ENCODE results near the gene SFRP5.

DNA sequence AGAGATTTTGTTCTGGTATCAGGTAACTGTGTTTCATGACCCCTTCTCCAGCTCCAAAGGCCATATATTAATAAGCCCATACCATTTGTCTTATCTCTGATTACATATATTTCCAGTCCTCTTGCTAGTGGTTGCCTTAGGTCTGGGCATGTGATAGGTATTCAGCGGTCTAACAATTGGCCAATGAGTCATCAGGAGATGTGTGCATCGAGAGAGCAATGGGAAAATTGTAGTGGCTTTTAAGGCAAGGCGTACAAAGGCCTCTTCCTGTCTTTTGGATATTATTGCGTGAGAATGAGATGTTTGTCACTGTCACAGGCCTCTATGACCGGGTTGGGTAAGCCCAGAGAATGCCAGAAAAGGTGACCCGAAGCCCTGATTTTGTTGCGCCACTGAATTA, 38.6 kb upstream of the SFRP5 start:
- TF ChIP-seq ZSCAN21 (CRISPR knock-in tag; IDR thresholded peaks at IDR 0.05; ENCODE audit: borderline replicate concordance) (no peak), ZKSCAN5 (CRISPR knock-in tag; IDR thresholded peaks at IDR 0.05) (no peak), THAP8 (CRISPR knock-in tag; IDR thresholded peaks at IDR 0.05; ENCODE audit: borderline replicate concordance) (no peak), ZNF747 (CRISPR knock-in tag; IDR thresholded peaks at IDR 0.05; ENCODE audit: borderline replicate concordance) (no peak), ZNF597 (CRISPR knock-in tag; IDR thresholded peaks at IDR 0.05) (no peak), BRCA1 (CRISPR knock-in tag; IDR thresholded peaks at IDR 0.05) (no peak)
- TF ChIP-seq, protein P1, sequence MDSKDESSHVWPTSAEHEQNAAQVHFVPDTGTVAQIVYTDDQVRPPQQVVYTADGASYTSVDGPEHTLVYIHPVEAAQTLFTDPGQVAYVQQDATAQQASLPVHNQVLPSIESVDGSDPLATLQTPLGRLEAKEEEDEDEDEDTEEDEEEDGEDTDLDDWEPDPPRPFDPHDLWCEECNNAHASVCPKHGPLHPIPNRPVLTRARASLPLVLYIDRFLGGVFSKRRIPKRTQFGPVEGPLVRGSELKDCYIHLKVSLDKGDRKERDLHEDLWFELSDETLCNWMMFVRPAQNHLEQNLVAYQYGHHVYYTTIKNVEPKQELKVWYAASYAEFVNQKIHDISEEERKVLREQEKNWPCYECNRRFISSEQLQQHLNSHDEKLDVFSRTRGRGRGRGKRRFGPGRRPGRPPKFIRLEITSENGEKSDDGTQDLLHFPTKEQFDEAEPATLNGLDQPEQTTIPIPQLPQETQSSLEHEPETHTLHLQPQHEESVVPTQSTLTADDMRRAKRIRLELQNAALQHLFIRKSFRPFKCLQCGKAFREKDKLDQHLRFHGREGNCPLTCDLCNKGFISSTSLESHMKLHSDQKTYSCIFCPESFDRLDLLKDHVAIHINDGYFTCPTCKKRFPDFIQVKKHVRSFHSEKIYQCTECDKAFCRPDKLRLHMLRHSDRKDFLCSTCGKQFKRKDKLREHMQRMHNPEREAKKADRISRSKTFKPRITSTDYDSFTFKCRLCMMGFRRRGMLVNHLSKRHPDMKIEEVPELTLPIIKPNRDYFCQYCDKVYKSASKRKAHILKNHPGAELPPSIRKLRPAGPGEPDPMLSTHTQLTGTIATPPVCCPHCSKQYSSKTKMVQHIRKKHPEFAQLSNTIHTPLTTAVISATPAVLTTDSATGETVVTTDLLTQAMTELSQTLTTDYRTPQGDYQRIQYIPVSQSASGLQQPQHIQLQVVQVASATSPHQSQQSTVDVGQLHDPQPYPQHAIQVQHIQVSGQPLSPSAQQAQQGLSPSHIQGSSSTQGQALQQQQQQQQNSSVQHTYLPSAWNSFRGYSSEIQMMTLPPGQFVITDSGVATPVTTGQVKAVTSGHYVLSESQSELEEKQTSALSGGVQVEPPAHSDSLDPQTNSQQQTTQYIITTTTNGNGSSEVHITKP (CRISPR knock-in tag; IDR thresholded peaks at IDR 0.05; ENCODE audit: low read depth): no peak
